ENCODE data around the gene CCDC192.

- TF ChIP-seq, protein P1, sequence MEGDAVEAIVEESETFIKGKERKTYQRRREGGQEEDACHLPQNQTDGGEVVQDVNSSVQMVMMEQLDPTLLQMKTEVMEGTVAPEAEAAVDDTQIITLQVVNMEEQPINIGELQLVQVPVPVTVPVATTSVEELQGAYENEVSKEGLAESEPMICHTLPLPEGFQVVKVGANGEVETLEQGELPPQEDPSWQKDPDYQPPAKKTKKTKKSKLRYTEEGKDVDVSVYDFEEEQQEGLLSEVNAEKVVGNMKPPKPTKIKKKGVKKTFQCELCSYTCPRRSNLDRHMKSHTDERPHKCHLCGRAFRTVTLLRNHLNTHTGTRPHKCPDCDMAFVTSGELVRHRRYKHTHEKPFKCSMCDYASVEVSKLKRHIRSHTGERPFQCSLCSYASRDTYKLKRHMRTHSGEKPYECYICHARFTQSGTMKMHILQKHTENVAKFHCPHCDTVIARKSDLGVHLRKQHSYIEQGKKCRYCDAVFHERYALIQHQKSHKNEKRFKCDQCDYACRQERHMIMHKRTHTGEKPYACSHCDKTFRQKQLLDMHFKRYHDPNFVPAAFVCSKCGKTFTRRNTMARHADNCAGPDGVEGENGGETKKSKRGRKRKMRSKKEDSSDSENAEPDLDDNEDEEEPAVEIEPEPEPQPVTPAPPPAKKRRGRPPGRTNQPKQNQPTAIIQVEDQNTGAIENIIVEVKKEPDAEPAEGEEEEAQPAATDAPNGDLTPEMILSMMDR (IDR thresholded peaks at IDR 0.05), result peak; percentile 32 to 69 (median 48)
- TF ChIP-seq POLR2A (IDR thresholded peaks at IDR 0.05), result no peak
These were observed 54.4 kb downstream of the CCDC192 start for GRCh38 chr5:127757576-127757975.

Data from transverse colon (tissue), 3 donors.